GF-D8 (cell line): Measurements from ENCODE around the gene KRTAP3-3.
"Not testable (repeated sequence)": the region's sequence is repeated elsewhere in the genome, so short reads cannot be mapped to it uniquely, and the experiment has no call there.

Experiments
- DNase-seq: peaks from one replicate; lab custom pipeline; 2025; lab: John Stamatoyannopoulos, UW

The KRTAP3-3 gene

GRCh38 chr17:40993839-40994238 lies at the start of gene KRTAP3-3:
KRTAP3-3 (minus strand) TSS chr17:40994164; CDS start chr17:40994097, 67 bp downstream.
- no peak for DNase-seq

GRCh38 chr17:41042953-41043352 lies 49.0 kb upstream of the KRTAP3-3 start:
- no peak for DNase-seq

- DNase-seq = not testable (repeated sequence)
Observed at GRCh38 chr17:41040783-41041571, 47.0 kb upstream of the KRTAP3-3 start, which contains the start of gene KRTAP1-1. KRTAP1-1 (minus strand) TSS chr17:41041450; CDS start chr17:41041397, 53 bp downstream.

GRCh38 chr17:41037853-41038350 lies 43.9 kb upstream of the KRTAP3-3 start:
- no peak for DNase-seq

- not testable (repeated sequence) for DNase-seq
Observed at GRCh38 chr17:41034346-41034935, 40.5 kb upstream of the KRTAP3-3 start, which contains the start of gene KRTAP1-3. KRTAP1-3 (minus strand) TSS chr17:41034874; CDS start chr17:41034821, 53 bp downstream.

GRCh38 chr17:41029633-41030245 lies 35.8 kb upstream of the KRTAP3-3 start, which contains the start of gene KRTAP1-4:
KRTAP1-4 (minus strand) TSS chr17:41030195; CDS start chr17:41030078, 117 bp downstream.
- DNase-seq = no peak

GRCh38 chr17:41026715-41027471 lies 32.9 kb upstream of the KRTAP3-3 start, which contains the start of gene KRTAP1-5:
KRTAP1-5 (minus strand) TSS chr17:41027208; CDS start chr17:41027155, 53 bp downstream.
- no peak for DNase-seq

GRCh38 chr17:41024697-41025096 lies 30.7 kb upstream of the KRTAP3-3 start:
- DNase-seq = no peak

- no peak for DNase-seq
Observed at GRCh38 chr17:41020336-41020735, 26.4 kb upstream of the KRTAP3-3 start.

- DNase-seq = no peak
Observed at GRCh38 chr17:41019415-41019814, 25.5 kb upstream of the KRTAP3-3 start.

- no peak for DNase-seq
Observed at GRCh38 chr17:41018541-41018940, 24.6 kb upstream of the KRTAP3-3 start.

- no peak for DNase-seq
Observed at GRCh38 chr17:41016578-41017215, 22.7 kb upstream of the KRTAP3-3 start.

GRCh38 chr17:41015454-41015853 lies 21.5 kb upstream of the KRTAP3-3 start:
- no peak for DNase-seq

GRCh38 chr17:41013606-41014005 lies 19.6 kb upstream of the KRTAP3-3 start:
- no peak for DNase-seq

GRCh38 chr17:41013181-41013580 lies 19.2 kb upstream of the KRTAP3-3 start:
- no peak for DNase-seq

- no peak for DNase-seq
Observed at GRCh38 chr17:41012326-41013120, 18.6 kb upstream of the KRTAP3-3 start.

- no peak for DNase-seq
Observed at GRCh38 chr17:41010441-41010840, 16.5 kb upstream of the KRTAP3-3 start.

GRCh38 chr17:41009936-41010335 lies 16.0 kb upstream of the KRTAP3-3 start:
- DNase-seq = no peak

- DNase-seq = no peak
Observed at GRCh38 chr17:41009301-41009760, 15.4 kb upstream of the KRTAP3-3 start.

GRCh38 chr17:41008811-41009210 lies 14.8 kb upstream of the KRTAP3-3 start, which contains the start of gene KRTAP3-1:
KRTAP3-1 (minus strand) TSS chr17:41009128; CDS start chr17:41009074, 54 bp downstream.
- no peak for DNase-seq
